Left cardiac atrium (tissue), 4 donors: ENCODE measurements around the gene LRRC32. TPM values are rescaled to one million over a fixed set of nuclear protein-coding genes. Genes with fewer than 3 reads are reported as not detected.
"Not testable (repeated sequence)": the region's sequence is repeated elsewhere in the genome, so short reads cannot be mapped to it uniquely, and the experiment has no call there.

Experiments used
- ATAC-seq, 2 donors: fragments of 200-7000 bp; cut with Tn5 transposase; one replicate each; pipeline ENCODE4 v1.9.1; 2020; ENCODE audit warnings: mild to moderate bottlenecking in 2 of 2, moderate library complexity in 2 of 2
- DNase-seq: peaks from one replicate; pipeline ENCODE4 v3.0.0-alpha.2; 2020
- intact Hi-C, 2 donors: fragments of 100-400 bp; cut with DNase I; formaldehyde crosslinking; loops; one replicate each; pipeline versions ENCODE4 v1.14.1 to v1.15.1; 2022 to 2023
- total RNA-seq, 2 donors: library from RNA; stranded (reverse); fragmentation: NEBNext Ultra II Directional; extraction: Animal tissue kit (Norgen Biotek cat#: 25700); gene quantifications; one replicate each; pipeline ENCODE4 v1.2.1, GENCODE V29; 2021
- donor health status: DM: no; HTN: yes; CAD: no.
- donor health status: DM: no; HTN: yes; CAD: no; lungs with severe emphysema.
- donor health status: DM: yes; HTN: yes; CAD: no.
- donor health status: Dilated cardiomyopathy.

LRRC32 gene
- total RNA-seq, 2 donors from 2014 or later: 43.8 to 88.2 TPM

DNA sequence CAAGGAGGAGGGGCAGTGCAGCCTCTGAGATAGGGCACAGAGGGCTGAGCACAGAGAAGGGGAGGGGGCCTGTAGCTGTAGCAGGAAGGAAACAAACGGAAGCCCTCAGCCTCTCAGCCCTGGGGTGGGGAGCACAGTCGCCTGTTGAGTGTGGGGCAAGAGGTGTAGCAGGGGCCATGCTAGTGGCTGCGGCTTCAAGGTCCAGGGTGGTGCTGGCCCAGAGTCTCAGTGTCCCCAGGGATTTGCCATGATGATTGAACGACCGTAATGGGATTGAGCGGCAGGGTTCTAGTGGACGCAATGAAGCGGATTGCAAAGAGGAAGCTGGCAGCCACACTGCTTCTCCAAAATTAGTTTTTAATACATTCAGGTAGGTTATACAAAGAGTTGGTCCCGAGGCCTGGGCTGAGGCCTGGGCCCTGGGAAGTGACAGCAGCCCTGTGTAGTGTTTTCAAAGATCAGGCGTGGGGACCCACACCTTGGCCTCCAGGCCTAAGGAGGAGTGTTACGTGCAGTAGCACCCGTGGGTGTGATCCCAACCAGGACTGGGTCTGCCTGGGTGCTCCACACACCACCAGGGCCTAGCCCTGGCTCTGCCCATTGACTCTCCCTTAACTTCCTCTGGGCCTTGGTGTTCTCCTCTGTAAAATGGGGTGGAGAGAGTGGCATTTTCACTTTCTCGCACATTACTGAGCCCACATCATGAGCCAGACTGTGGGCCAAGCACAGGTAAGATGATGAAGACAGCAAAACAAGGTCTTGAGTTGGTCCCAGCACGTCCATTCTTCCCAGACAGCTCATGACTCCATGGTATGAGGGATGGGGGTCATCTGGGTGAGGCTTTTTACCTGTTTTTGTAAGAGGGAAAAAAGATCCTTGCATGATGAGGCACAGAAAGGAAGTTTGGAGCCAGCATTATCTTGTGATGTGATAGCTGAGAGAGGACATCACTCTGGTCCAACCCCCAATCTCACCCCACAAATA is 13.1 kb downstream of the LRRC32 start:
- intact Hi-C loops: no loop called here
- DNase-seq (no peak), ATAC-seq (no peak)

GRCh38 chr11:76656571-76657081 is 13.9 kb downstream of the LRRC32 start:
- intact Hi-C loops: no loop called here
- ATAC-seq (peak in 1 of 2 donors; percentile 4), DNase-seq (no peak)

DNA sequence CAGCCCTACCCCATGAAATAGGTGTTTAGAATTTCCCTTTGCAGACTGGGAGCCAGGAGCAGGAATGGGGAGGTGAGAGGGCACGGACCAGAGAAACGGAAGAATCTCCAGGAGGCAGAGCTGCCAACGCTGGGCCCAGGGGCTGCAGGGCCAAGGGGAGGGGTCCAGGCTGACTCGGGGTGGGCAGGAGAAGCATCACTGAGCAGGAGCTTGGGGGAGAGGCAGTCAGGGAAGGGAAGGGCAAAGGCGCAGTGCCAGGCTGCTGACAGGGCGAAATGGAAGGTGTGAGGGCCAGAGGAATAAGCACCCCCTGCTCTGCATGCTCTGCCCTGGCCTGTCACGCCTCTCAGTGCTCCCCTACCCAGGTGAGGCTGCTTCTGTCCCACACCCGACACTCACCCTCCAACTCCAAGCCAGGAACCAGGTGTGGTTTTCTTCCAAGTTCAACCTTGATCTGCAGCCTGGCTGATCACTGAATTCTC is 14.5 kb downstream of the LRRC32 start:
- no peak for ATAC-seq
- intact Hi-C loops: no loop called here
- no peak for DNase-seq

DNA sequence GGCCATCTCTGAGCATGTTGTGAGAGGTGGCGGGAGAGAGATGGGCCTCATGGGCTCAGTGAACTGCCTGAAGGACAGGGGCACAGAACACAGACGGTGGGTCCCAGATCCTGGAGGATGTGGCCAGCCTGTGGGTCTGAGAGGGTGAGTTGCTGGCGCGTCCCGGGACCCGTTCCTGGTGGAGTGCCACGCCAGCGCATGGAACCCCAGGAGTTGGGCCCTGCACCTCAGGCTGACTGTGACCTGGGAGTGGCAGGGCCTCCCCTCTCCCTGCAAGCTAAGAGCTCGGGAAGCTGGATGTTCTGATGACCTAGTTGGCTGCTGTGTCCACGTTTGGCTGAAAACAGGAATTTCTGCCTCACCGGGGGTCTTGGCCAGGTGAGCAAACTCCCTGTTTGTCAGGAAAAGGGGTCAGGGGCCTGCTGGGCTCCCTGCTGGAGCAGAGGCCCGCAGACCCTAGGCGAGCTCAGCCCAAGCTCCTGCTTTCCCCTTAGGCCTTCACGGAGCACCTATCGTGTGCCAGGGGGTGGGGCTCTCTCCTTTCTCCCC is 15.0 kb downstream of the LRRC32 start:
- intact Hi-C loops: no loop called here
- DNase-seq: no peak
- ATAC-seq: no peak

DNA sequence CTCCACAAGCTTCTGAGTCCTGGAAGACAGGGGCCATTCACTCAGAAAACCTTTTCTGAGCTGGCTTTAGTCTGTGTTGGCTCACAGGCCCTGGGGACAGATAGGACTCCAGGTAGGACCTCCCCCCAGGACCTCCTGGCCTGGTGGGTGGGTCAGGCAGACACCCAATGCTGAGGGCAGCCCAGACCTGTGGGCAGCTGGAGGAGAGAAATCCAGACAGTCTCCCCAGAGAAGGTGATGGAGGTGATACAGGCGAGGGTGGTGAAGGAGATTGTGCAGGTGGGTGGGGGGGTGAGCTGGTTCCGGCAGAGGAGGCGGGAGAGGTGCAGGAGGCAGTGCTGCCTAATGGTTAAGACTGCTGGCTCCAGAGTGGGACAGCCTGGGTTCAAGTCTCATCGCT is 15.6 kb downstream of the LRRC32 start:
- DNase-seq (no peak), ATAC-seq (no peak)
- intact Hi-C loops: no loop called here

GRCh38 chr11:76654298-76654851 is 16.2 kb downstream of the LRRC32 start:
- intact Hi-C loops: no loop called here
- ATAC-seq: peak; percentile 62 to 71
- peak; percentile 81 for DNase-seq

DNA sequence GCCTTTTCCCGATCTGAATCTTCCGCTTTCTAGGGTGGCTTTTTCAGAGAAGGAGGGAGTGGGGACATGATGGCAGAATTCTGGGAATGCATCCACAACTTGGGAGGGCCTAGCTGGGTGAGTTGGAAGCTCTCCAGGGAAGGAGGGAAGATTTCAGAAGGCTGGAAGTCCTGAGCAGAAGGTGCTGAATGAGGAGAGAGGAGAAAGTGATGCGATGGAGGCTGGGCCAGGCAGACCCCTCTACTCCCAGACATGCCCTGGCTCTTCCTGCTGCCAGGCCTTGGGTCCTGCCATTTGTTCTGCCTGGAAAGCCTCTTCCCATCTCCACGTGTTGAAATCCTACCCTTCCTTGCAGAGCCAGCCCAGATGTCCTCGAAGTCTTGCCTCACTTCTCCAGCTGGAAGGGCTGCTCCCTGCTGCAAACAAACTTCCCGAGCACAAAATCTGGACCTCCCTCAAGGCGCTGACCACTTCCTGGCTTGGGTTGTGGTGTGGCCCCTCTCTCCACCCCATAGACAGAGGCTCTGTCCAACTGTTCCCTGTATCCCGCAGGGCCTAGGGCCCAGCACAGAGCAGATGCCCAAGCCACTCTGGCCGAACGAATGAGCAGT is 16.8 kb downstream of the LRRC32 start:
- intact Hi-C loops: no loop called here
- ATAC-seq: peak; percentile 58 to 62
- DNase-seq: peak; percentile 67

DNA sequence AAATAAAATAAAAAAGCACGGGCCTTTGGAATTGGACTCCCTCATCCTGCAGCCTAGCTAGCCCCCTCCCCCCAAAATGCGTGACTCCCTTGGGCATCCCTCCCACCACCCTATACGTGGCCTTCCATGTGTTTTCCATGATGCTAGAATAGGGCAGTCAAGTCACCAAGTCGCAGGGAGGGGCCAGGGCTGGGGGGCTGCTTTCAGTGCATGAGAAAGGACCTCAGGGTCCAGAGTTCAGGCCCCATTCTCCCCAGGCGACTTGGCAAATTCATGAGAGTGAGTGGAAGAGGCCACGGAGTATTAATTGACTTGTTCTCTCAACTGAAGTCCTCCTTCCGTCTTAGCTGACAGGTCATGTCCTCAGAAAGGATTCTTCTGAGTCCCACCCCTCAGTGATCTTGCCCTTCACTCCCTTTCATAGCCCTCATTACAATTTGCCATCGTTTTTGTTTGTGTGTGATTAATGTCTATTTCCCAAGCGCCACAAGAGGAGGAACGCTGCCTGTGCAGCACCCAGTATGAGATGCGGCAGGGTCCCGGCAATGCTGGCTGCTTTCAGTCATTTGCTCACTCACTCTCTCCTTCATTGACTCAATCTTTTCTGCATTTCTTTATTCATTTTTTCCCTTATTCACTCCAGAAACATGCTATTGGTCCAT is 17.4 kb downstream of the LRRC32 start:
- intact Hi-C loops: no loop called here
- ATAC-seq (no peak), DNase-seq (no peak)

DNA sequence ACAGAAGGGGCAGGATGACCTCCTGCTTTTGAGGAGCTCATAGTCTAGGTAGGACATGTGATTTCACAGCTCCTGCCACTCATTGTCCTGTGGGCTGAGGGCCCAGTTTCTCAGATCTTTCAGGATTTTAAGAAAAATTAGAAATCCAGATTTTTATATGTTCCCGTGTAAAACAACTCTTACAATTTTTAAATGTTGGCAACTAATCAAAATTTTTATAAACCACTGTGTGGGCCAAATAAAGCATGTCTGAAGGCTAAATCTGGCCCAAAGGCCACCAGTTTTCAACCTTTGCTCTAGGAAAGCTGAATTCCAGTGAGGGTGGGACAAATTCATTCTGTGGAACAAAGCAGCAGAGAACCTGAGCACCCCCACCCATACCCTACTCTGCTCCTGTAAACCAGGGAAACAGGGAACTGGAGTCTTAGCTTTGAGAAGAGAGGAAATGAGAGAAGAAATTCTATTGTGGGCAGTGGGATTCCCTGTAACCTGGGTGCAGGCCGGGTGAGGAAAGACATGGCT is 20.6 kb downstream of the LRRC32 start:
- ATAC-seq: no peak
- DNase-seq: no peak
- intact Hi-C loops: no loop called here

GRCh38 chr11:76649011-76649410 is 21.5 kb downstream of the LRRC32 start:
- DNase-seq (no peak), ATAC-seq (peak in 1 of 2 donors; percentile 12)
- intact Hi-C loops: no loop called here

- intact Hi-C loops: no loop called here
- DNase-seq (no peak), ATAC-seq (no peak)
Observed at GRCh38 chr11:76648061-76648460, 22.5 kb downstream of the LRRC32 start.

DNA sequence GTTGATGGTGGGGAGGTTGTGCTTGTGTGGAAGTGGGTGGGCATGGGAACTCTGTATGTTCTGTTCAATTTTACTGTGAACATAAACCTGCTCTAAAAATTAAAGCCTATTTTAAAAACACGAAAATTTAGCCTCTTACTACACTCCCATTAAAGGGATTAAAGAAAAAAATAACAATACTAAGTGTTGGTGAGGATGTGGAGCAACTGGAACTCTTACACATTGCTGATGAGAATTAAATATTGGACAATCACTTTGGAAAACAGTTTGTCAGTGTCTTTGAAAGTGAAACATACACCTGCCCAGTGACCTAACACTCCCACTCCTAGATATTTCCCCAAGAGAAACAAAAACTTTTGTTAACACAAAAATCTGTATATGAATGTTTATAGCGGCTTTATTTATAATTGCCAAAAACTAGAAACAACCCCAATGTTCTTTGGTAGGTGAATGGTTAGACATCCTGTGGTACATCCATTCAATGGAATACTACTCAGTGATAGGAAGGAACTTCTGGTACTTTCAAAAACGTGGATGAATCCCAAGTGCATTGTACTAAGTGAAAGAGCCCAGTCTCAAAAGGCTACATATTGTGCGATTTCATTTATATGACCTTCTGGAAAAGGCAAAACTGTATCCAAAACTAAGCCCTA is 23.5 kb downstream of the LRRC32 start:
- intact Hi-C loops: no loop called here
- DNase-seq (no peak), ATAC-seq (no peak)

DNA sequence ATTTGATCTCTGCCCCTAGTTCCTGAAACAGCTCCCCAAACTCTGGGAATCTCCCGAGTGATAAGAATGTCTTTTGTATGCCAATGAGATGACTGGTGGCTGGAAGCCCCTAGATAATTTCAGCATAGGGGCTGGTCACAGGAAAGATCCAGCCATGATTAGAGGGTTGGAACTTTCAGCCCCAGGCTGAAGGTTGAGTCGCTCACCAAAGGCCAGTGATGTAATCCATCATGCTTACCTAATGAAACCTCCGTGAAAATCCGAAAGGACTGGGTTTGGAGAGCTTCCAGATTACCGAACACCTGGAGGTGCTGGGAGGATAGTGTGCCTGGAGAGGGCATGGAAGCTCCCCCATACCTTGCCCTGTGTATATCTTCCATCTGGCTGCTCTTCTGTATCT is 26.0 kb downstream of the LRRC32 start:
- intact Hi-C loops: no loop called here
- DNase-seq (no peak), ATAC-seq (peak in 1 of 2 donors; percentile 30)

DNA sequence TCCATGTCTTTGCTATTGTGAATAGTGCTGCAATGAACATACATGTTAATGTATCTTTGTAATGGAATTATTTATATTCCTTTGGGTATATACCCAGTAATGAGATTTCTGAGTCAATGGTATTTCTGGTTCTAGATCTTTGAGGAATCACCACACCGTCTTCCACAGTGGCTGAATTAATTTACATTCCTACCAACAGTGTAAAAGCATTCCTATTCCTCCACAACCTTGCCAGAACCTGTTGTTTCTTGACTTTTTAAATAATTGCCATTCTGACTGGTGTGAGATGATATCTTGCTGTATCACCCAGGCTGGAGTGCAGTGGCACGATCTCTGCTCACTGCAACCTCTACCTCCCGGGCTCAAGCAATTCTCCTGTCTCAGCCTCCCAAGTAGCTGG is 26.8 kb downstream of the LRRC32 start:
- DNase-seq, ATAC-seq, intact Hi-C loops: not testable (repeated sequence)

DNA sequence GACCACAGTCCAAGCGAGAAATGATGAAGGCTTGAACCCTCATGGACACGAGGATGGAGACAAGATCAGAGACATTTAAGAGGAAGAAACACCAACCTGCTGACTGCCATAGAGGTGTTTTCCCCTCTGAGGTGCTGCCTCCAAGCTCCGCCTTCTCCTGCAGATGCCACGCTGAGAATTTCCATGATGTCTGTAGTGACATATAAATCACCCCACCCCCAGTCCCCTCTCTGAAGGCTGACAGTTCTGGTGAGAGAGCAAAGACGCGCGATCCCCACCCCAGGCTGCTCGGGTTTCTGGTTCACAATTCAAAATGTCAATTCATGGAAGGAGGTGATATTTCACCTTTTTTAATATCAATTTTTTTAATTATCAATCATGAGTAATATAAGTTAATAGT is 28.2 kb downstream of the LRRC32 start:
- ATAC-seq (no peak), DNase-seq (no peak)
- intact Hi-C loops: no loop called here

DNA sequence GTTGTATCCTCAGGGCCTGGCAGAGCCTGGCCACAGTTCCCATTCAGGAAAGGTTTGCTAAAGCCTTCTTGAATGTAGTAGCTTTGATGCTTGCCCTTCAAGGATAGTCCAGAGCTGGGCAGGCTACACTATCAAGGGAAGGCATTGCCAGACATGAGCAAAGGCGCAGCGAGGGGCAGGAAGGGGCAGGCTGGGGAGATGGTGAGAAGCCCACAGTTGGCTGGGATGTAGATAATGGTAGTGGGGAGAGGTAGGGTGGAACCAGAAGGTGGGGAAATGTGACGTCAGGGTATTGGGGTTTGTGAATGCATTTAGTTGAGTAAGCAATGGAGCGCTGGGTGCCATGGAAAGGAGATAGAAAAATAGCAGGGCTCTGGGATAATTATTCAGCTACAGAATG is 28.6 kb downstream of the LRRC32 start:
- no peak for DNase-seq
- intact Hi-C loops: no loop called here
- ATAC-seq: no peak

- intact Hi-C loops: no loop called here
- no peak for DNase-seq
- ATAC-seq: no peak
Observed at GRCh38 chr11:76640501-76640900, 30.0 kb downstream of the LRRC32 start.

- intact Hi-C loops: no loop called here
- no peak for ATAC-seq
- DNase-seq: no peak
Observed at GRCh38 chr11:76639621-76640020, 30.9 kb downstream of the LRRC32 start.
